ENCODE measurements around the gene KIAA0586.
"Not testable (repeated sequence)": the region's sequence is repeated elsewhere in the genome, so short reads cannot be mapped to it uniquely, and the experiment has no call there.

KIAA0586 gene

GRCh38 chr14:58465421-58465820 lies 37.9 kb downstream of the KIAA0586 start:
- DNase-seq, result no peak

GRCh38 chr14:58466459-58466858 lies 38.9 kb downstream of the KIAA0586 start:
- no peak for DNase-seq

GRCh38 chr14:58467575-58467974 lies 40.1 kb downstream of the KIAA0586 start:
- no peak for DNase-seq

GRCh38 chr14:58469309-58469708 lies 41.8 kb downstream of the KIAA0586 start:
- DNase-seq, result no peak

GRCh38 chr14:58476320-58476719 lies 48.8 kb downstream of the KIAA0586 start:
- DNase-seq, result no peak

- DNase-seq, result no peak
Measured at GRCh38 chr14:58477653-58478052, 50.1 kb downstream of the KIAA0586 start.

- not testable (repeated sequence) for DNase-seq
Measured at GRCh38 chr14:58478329-58478728, 50.8 kb downstream of the KIAA0586 start.

GRCh38 chr14:58479975-58480374 lies 52.5 kb downstream of the KIAA0586 start:
- DNase-seq, result no peak

GRCh38 chr14:58484176-58484575 lies 56.7 kb downstream of the KIAA0586 start:
- DNase-seq, result no peak

- DNase-seq, result no peak
Measured at GRCh38 chr14:58488550-58488949, 61.0 kb downstream of the KIAA0586 start.

- no peak for DNase-seq
Measured at GRCh38 chr14:58491593-58491992, 64.1 kb downstream of the KIAA0586 start.

GRCh38 chr14:58492044-58492443 lies 64.5 kb downstream of the KIAA0586 start:
- DNase-seq, result no peak

GRCh38 chr14:58501214-58501816 lies 73.8 kb downstream of the KIAA0586 start:
- DNase-seq, result peak; percentile 4

GRCh38 chr14:58513272-58513671 lies 85.8 kb downstream of the KIAA0586 start:
- DNase-seq, result no peak

- no peak for DNase-seq
Measured at GRCh38 chr14:58517592-58517991, 90.1 kb downstream of the KIAA0586 start.

GRCh38 chr14:58525691-58526090 lies 98.2 kb downstream of the KIAA0586 start:
- DNase-seq, result not testable (repeated sequence)

GRCh38 chr14:58533446-58533845 lies 105.9 kb downstream of the KIAA0586 start:
- no peak for DNase-seq

- no peak for DNase-seq
Measured at GRCh38 chr14:58535044-58535443, 107.5 kb downstream of the KIAA0586 start.

GRCh38 chr14:58537004-58537403 lies 109.5 kb downstream of the KIAA0586 start:
- no peak for DNase-seq

- no peak for DNase-seq
Measured at GRCh38 chr14:58540749-58541632, 113.5 kb downstream of the KIAA0586 start.

GRCh38 chr14:58541633-58542022 lies 114.1 kb downstream of the KIAA0586 start:
- DNase-seq, result no peak

GRCh38 chr14:58543253-58543652 lies 115.7 kb downstream of the KIAA0586 start:
- no peak for DNase-seq

GRCh38 chr14:58547649-58548048 lies 120.1 kb downstream of the KIAA0586 start:
- DNase-seq, result no peak

- no peak for DNase-seq
Measured at GRCh38 chr14:58549105-58549757, 121.7 kb downstream of the KIAA0586 start.
